HFF-Myc (cell line): ENCODE results near the gene NBL1.

Experiments used
- DNase-seq: peaks from one replicate; pipeline ENCODE4 v3.0.0-alpha.2; 2011; ENCODE audit warnings: low read depth; ENCODE audit errors: extremely low read depth
- H3K4me3 ChIP-seq: replicated peaks from 2 replicates; pipeline ENCODE4 v1.5.1; 2011; ENCODE audit warnings: low read depth, mild to moderate bottlenecking, control low read depth, low read length
- CTCF ChIP-seq: IDR thresholded peaks from 2 replicates; pipeline ENCODE4 v1.5.1; 2012; ENCODE audit warnings: mild to moderate bottlenecking, low read depth, low read length, control low read depth; ENCODE audit errors: missing control alignments

Gene NBL1

GRCh38 chr1:19615438-19615837, 28.7 kb upstream of the NBL1 start:
- H3K4me3 ChIP-seq = no peak overlapping the region
- DNase-seq = no peak
- no peak for TF ChIP-seq CTCF

GRCh38 chr1:19616489-19616888, 27.6 kb upstream of the NBL1 start:
- TF ChIP-seq CTCF = no peak
- DNase-seq = no peak
- H3K4me3 ChIP-seq = no peak overlapping the region

GRCh38 chr1:19617376-19617775, 26.7 kb upstream of the NBL1 start:
- TF ChIP-seq CTCF = no peak
- no peak for DNase-seq
- H3K4me3 ChIP-seq = no peak overlapping the region

- TF ChIP-seq CTCF = no peak
- DNase-seq = no peak
- H3K4me3 ChIP-seq = no peak overlapping the region
These were observed 25.7 kb upstream of the NBL1 start for GRCh38 chr1:19618428-19618827.

GRCh38 chr1:19619697-19620384, 24.3 kb upstream of the NBL1 start:
- no peak for DNase-seq
- TF ChIP-seq CTCF = no peak
- no peak overlapping the region for H3K4me3 ChIP-seq

GRCh38 chr1:19620786-19621185, 23.3 kb upstream of the NBL1 start:
- no peak overlapping the region for H3K4me3 ChIP-seq
- no peak for TF ChIP-seq CTCF
- no peak for DNase-seq

- TF ChIP-seq CTCF = no peak
- H3K4me3 ChIP-seq = no peak overlapping the region
- no peak for DNase-seq
These were observed 22.7 kb upstream of the NBL1 start for GRCh38 chr1:19621274-19621950.
